22Rv1 (cell line): ENCODE results near the gene NUP85.

Source experiments
- H3K27ac ChIP-seq: fragments of 450-650 bp; 2 replicates; pipeline ENCODE4 v1.5.1; 2017
- ZFX ChIP-seq: fragments of 450-650 bp; IDR thresholded peaks from 2 replicates; pipeline ENCODE4 v1.6.1; 2017; ENCODE audit warnings: antibody characterized with exemption, borderline replicate concordance
- TF ChIP-seq, protein P1 (sequence below): fragments of 450-650 bp; IDR thresholded peaks from 2 replicates; pipeline ENCODE4 v1.5.1; 2017; ENCODE audit warnings: mild to moderate bottlenecking

Gene NUP85

DNA sequence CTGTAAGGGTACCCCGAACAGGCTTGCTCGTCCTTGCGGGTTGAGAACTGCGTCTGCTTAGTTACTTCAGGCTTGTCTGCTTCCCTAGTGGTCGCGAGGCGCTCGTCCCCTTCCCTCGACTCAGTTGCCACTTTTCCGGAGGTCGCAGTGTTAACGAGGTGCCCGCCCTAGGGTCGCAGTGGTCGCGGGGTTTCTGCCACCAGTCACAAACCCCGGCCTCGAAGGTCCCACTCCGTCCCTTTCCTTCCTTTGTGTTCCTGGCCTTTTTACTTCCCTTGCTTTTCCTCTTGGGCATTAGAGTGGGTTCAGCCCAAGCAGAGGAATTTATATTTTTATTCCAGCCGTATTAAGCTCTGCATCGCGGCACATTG is 299 bp downstream of the NUP85 start:
- TF ChIP-seq, protein P1, sequence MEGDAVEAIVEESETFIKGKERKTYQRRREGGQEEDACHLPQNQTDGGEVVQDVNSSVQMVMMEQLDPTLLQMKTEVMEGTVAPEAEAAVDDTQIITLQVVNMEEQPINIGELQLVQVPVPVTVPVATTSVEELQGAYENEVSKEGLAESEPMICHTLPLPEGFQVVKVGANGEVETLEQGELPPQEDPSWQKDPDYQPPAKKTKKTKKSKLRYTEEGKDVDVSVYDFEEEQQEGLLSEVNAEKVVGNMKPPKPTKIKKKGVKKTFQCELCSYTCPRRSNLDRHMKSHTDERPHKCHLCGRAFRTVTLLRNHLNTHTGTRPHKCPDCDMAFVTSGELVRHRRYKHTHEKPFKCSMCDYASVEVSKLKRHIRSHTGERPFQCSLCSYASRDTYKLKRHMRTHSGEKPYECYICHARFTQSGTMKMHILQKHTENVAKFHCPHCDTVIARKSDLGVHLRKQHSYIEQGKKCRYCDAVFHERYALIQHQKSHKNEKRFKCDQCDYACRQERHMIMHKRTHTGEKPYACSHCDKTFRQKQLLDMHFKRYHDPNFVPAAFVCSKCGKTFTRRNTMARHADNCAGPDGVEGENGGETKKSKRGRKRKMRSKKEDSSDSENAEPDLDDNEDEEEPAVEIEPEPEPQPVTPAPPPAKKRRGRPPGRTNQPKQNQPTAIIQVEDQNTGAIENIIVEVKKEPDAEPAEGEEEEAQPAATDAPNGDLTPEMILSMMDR: no peak
- TF ChIP-seq ZFX: no peak
- peak overlapping the region; percentile 98 for H3K27ac ChIP-seq

DNA sequence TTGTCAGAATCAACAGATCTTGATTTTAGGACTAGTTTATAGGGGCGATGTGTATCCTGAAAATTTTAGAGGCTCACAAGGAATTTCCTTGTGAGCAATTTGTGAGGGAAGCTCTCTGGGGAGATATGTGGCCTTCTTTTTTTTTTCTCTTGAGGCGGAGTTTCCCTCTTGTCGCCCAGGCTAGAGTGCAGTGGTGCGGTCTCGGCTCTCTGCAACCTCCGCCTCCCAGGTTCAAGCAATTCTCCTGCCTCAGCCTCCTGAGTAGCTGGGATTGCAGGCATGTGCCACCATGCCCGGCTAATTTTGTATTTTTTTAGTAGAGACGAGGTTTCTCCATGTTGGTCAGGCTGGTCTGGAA is 1.6 kb downstream of the NUP85 start:
- H3K27ac ChIP-seq: peak overlapping the region; percentile 98; the same call in 1 of the 2 replicates

DNA sequence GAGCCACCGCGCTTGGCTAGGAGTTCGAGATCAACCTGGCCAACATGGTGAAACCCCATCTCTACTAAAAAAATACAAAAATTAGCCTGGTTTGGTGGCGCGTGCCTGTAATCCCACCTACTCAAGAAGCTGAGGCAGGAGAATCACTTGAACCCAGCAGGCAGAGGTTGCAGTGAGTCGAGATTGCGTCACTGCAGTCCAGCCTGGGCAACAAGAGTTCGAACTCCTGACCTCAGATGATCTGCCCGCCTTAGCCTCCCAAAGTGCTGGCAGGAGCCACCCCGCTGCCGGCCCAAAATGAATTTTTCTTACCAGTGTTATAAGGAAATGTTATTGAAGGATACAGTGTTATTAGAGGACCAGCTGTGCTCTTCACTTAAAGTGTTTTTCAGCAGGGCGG is 2.3 kb downstream of the NUP85 start:
- TF ChIP-seq, protein P1: no peak
- TF ChIP-seq ZFX: no peak
- H3K27ac ChIP-seq: no peak overlapping the region

DNA sequence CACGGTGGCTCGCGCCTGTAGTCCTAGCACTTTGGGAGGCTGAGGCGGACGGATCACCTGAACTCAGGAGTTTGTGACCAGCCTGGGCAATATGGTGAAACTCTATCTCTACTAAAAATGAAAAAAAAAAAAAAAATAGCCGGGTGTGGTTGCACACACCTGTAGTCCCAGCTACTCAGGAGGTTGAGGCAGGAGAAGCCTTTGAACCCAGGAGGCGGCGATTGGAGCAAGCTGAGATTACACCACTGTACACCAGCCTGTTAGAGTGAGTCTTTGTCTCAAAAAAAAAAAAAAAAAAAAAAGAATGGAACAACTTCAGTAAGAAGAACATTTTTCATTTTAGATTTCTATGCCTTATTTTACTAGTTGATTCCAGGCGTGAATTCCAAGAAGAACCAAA is 2.7 kb downstream of the NUP85 start:
- no peak for TF ChIP-seq ZFX
- TF ChIP-seq, protein P1: no peak
- no peak overlapping the region for H3K27ac ChIP-seq

DNA sequence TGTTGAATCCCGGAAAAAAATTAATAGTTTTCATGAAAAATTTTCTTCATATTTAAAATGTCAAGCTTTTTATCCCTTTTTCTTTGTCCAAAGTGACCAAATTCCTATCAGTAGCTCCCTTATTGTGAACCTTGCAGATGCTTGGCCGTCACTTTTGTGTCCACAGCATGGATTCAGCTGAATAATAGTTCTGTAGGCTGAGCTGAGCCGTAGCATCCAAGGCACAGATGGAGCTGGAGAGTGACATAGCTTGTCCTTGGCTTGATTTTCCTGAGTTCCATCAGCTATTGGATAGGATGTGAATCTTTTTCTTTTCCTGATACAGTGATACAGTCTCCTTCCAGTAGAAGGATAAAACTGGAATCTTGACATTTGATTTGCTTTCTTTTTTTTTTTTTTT is 3.6 kb downstream of the NUP85 start:
- no peak for TF ChIP-seq ZFX
- TF ChIP-seq, protein P1: no peak
- H3K27ac ChIP-seq: no peak overlapping the region

DNA sequence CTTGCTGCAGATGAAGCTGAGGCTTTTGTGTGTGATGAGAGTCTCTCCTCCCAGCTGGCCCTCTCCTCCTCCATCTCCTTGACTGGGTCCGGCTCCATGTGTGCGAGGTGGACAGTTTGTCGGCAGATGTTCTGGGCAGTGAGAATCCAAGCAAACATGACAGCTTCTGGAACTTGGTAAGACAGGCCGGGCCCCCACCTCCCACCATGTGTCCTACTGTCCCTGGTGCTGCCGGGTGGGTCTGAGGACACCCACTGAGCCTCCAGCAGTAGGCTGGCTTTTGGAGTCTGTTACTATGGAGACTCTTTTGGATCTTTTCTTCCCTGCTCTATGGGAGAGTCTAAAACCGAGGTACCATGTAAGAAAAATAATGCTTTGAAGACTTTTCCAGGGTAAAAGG is 12.7 kb downstream of the NUP85 start:
- H3K27ac ChIP-seq: no peak overlapping the region
- no peak for TF ChIP-seq ZFX
- TF ChIP-seq, protein P1: no peak

DNA sequence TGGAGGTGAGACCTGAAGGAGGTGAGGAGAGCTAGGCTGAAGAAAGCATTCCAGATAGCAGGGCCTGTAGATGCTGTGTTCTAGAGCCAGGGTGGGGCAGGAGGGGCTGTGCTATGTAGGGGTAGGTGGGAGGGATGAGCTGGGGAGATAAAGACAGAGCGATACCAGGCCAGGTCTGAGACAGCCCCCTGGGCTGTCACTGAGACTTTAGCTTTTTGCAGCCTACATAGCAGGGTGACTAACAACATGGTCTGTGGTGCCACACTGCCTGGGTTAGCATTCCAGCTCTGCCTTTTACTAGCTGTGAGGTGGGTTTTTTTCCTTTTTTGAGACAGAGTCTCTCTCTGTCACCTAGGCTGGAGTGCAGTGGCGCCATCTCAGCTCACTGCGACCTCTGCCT is 14.3 kb downstream of the NUP85 start:
- no peak overlapping the region for H3K27ac ChIP-seq
- no peak for TF ChIP-seq ZFX
- TF ChIP-seq, protein P1: no peak

DNA sequence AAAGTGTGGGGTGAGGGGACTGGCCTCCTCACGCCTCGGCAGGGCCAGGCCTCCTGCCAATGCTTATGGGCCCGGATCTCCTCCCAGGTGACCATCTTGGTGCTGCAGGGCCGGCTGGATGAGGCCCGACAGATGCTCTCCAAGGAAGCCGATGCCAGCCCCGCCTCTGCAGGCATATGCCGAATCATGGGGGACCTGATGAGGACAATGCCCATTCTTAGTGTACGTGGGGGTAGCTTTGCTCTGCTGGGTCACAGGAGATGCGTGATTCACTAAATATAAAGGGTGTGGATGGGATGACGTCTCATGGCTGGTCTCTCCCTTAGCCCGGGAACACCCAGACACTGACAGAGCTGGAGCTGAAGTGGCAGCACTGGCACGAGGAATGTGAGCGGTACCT is 19.5 kb downstream of the NUP85 start:
- TF ChIP-seq, protein P1: no peak

More for the DNA sequence above, 19.5 kb downstream of the NUP85 start:
- H3K27ac ChIP-seq: no peak overlapping the region
